Liver (tissue), 3 donors: ENCODE data around the gene FYTTD1.

Source experiments
- CTCF ChIP-seq: fragments of 150-350 bp; IDR thresholded peaks from 2 replicates; pipeline ENCODE4 v1.5.1; 2017; ENCODE audit warnings: improper control_type of control experiment, low read depth, low read length; ENCODE audit not compliant: missing input control
- NR2F2 ChIP-seq: IDR thresholded peaks from 2 replicates; pipeline ENCODE4 v1.6.1; 2016; ENCODE audit warnings: antibody characterized with exemption
- REST ChIP-seq: IDR thresholded peaks from 2 replicates; pipeline ENCODE4 v1.6.1; 2016; ENCODE audit warnings: antibody characterized with exemption, mild to moderate bottlenecking
- RXRA ChIP-seq, 2 donors: IDR thresholded peaks; 2 replicates each; pipeline ENCODE4 v1.6.1; 2017 to 2018; ENCODE audit warnings: antibody characterized with exemption in 2 of 2, mild to moderate bottlenecking in 1 of 2
- TAF1 ChIP-seq: conservative IDR thresholded peaks from 2 replicates; pipeline ENCODE4 v1.6.1; 2016; ENCODE audit warnings: antibody characterized with exemption, mild to moderate bottlenecking
- donor health status: healthy.
- donor health status: healthy.

- peak; percentile 42 for TF ChIP-seq CTCF
- TF ChIP-seq TAF1: no peak
- TF ChIP-seq NR2F2: no peak
- no peak for TF ChIP-seq REST
- no peak for TF ChIP-seq RXRA (IDR thresholded peaks at IDR 0.05)
These were observed at the start of gene FYTTD1 for GRCh38 chr3:197749601-197750395.
